Inferior parietal cortex (tissue), 1 donor: ENCODE measurements around the gene EFCAB8.
"Not testable (repeated sequence)": the region's sequence is repeated elsewhere in the genome, so short reads cannot be mapped to it uniquely, and the experiment has no call there.

Experiments used
- DNase-seq: peaks from one replicate; pipeline ENCODE4 v3.0.0-alpha.2; 2016; ENCODE audit errors: extremely low spot score

The EFCAB8 gene

DNA sequence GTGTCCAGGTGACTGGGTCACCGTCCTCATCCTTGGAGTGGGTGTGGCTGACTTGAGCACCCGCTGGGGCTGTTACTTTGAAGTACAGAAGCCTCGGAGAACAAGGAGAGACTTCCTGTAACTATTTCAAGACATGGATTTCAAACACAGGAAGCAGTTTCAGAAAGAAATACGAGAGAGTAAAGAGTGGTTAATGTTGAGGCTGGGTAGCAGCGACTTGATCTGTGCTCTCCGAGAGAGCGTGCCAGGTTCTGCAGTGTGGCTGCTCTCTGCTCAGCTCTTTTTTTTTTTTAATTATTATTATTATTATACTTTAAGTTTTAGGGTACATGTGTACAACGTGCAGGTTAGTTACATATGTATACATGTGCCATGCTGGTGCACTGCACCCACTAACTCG, 17.5 kb upstream of the EFCAB8 start:
- no peak for DNase-seq

- DNase-seq, result no peak
Observed at GRCh38 chr20:32841632-32842031, 17.1 kb upstream of the EFCAB8 start.

DNA sequence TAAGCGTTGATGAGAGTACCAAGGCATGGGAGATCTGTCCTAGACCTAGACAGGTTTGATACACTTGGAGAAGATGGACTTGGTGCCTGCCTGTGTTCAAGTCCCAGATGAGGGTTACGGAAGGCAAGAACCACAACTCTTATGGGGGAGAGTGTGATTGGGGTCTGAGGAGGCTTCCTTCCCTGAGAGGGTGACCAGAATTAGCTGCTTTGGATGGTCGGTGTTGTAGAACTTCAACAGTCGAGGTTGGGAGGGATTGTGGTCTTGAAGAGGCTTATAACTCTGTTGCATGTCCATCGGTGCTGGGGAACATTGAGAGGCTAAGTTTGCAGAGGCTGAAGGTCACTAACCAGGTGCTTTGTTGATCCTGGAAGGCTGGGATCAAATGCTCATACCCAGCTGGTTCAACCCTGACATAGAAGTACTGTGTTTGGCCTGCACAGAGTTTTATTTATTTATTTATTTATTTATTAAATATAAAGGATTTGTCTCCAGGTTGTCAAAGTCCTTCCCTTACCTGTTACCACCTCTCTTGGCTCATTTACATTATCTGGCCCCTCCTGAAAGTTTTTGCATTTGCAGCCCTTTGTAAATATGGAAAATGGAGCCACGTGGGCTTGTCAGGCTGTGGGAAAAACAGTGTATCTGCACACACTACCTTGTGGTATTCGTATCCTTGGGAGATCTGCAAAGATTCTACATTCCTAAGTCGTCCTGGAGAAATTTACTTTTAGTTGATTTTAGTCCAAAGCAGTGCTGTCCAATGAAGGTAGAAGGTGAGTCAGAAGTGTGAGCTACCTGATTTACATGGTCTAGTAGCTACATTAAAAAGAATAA, 15.8 kb upstream of the EFCAB8 start:
- DNase-seq, result no peak

- DNase-seq, result no peak
Observed at GRCh38 chr20:32845786-32846185, 12.9 kb upstream of the EFCAB8 start.

- no peak for DNase-seq
Observed at GRCh38 chr20:32846852-32847251, 11.9 kb upstream of the EFCAB8 start.

DNA sequence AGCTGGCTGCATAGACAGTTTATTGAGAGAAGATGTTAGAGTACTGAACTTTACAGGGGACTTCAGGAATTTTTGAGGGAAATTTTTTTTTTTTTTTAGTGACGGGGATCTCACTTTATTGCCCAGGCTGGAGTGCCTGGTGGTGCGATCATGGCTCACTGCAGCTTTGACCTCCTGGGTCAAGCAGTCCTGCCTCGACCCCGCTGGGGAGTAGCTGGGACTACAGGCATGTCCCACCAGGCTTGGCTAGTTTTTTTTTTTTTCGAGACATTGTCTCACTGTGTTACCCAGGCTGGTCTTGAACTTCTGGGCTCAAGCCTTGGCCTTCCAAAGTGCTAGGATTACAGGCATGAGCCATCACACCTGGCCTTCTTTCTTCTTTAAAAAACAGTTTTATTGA, 10.8 kb upstream of the EFCAB8 start:
- no peak for DNase-seq

GRCh38 chr20:32848846-32849245, 9.9 kb upstream of the EFCAB8 start:
- no peak for DNase-seq

DNA sequence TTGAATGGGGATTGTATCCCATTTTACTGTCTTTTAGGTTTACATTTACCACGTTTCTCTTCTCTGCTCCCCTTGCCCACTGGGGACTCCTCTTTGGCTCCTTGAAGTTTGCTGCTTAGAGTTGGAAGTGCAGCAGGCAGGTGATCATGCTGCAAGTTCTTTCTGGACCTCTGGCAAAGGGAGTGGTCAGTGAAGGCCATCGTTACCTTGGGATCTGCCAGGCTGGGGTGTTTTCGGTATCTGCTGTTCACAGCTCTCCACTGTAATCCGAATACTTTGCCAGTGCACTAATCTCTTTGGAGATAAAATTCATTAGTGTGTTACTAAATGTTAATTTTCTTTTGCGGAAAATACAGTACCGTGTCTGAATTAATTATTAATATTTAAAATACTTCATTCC, 9.1 kb upstream of the EFCAB8 start:
- DNase-seq, result no peak

DNA sequence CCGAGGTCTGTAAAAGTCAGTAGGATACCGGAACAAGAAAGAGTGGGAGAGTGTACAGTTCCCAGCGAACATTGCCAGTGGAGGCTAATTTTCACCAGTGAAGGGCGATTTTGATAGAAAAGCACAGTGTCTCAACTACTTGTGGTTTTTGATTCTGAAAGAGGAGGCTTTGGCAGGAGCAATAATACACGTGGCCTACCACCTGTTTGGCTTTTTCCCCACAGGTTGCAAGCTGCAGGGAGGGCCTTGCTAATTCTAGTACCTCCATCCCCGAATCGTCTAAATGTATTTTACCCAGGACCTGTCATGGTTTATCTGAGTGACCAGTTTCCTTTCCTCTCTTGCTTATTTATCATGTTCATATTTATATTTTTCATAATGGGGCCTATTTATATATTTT, 3.3 kb upstream of the EFCAB8 start:
- DNase-seq, result no peak

DNA sequence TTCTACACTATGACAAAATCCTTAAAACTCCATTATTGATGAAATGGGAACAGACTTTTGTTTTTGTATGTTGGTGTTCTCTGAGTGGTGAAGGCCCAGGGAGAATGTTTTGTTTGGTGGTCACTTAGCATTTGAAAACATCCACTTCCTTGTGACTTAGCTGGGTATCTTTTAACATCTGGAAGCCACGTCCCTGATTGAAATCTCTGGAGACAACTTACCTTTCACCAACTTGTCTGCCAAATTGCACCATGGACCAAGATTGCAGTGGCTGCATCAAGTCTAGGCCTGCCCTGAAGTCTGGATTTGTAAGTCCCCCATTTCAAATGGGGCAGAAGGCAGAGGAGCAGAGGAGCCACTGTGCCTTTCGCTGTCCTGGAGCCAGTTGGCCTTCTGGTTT, 534 bp upstream of the EFCAB8 start:
- no peak for DNase-seq

GRCh38 chr20:32861446-32861845, 2.7 kb downstream of the EFCAB8 start:
- DNase-seq, result no peak

DNA sequence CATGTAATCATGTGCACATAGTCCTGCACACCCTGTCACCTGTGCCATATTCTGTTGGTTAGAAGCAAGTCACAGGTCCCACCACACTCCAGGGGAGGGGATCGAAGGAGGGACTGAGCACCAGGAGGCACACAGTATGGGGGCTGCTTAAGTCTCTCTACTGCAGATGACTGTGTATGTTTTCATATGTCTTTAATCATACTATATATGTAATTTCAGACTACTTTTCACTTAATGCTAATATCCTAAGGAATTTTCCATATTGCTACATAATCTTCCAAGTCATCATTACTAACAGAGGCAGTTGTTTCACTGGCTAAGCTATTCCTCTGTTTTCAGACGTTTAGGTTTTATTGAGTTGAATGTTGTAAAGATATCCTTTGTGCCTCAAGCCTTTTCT, 10.8 kb downstream of the EFCAB8 start:
- no peak for DNase-seq

DNA sequence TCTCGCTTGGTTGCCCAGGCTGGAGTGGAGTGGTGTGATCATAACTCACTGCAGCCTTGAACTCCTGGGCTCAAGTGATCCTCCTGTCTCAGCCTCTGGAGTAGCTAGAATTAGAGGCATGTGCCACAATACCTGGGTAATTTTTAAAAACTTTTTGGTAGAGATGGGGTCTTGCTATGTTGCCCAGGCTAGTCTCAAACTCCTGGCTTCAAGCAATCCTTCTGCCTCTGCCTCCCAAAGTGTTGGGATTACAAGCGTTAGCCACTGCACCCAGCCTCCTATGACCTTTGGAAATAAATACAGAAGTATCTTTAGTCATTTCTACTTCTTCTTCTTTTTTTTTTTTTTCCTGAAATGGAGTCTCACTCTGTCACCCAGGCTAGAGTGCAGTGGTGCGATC, 11.8 kb downstream of the EFCAB8 start:
- DNase-seq, result not testable (repeated sequence)

DNA sequence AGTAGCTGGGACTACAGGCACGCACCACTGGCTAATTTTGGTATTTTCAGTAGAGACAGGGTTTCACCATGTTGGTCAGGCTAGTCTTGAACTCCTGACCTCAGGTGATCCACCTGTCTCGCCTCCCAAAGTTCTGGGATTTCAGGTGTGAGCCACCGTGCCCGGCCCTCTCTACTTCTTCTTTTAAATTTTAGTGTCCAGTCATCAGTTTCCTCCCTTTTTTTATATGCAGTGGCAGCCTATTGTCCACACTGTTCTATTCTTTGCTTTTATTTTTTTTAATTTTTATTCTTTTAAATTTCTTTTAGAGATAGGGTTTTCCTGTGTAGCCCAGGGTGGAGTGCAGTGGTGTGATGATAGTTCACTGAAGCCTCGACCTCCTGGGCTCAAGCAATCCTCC, 12.3 kb downstream of the EFCAB8 start:
- no peak for DNase-seq

DNA sequence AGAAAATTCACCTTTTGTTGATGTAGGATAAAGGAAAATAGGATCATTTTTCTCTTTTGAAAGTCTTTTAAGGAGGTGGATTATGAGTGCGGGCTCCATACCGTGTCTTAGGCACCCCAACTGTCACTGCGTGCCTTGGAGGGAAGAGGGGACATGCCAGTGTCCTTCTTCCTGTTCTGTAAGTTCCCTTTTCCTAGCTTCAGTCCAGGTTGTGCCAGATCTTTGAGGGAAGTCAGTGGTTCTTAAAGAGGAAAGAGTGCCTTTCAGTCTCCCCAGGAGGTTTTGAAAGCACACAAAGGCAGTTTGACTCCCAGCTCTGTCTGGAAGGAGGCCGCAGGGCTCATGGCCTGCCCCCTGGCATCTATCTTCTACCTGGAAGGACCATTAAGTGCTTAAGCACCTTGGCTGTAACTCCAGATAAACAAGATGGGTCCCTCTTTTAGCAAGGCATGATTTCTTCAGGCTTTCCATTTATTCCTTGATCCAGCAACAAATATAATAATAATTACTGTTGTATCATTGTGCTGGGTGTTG, 13.0 kb downstream of the EFCAB8 start:
- no peak for DNase-seq

GRCh38 chr20:32872266-32872665, 13.5 kb downstream of the EFCAB8 start:
- no peak for DNase-seq

DNA sequence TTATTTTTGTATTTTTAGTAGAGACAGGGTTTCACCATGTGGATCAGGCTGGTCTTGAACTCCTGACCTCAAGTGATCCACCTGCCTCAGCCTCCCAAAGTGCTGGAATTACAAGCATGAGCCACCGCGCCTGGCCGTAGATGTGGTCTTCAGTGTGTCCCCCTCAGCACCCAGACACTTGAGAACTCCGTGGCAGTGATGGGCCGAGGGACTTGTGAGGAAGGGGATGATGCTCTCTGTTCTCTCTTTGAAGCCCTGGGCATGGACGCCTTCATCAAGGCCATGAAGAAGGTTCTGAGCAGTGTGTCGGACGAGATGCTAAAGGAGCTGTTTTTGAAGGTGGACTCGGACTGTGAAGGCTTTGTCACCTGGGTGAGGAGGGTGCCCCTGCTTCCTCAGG, 16.9 kb downstream of the EFCAB8 start:
- no peak for DNase-seq

GRCh38 chr20:32877507-32877906, 18.8 kb downstream of the EFCAB8 start:
- no peak for DNase-seq

DNA sequence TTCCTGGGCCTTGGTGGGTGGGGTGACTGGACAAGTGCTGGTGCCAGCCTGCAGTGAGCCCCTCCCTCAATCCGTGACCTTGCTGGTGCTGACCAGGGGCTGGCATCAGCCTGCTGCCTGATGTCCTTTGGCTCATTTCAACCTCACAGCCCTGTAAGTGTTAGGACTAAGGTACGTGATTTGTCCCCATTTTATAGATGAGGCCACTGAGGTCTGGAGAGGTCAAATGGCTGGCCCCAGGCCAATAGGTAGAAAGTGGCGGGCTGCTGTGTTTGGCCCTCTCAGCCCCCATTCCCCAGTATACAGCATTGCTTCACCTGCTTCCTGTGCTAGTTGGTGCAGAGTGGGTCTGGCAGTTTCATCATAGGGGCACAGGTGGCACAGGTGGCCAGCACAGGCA, 20.1 kb downstream of the EFCAB8 start:
- no peak for DNase-seq

DNA sequence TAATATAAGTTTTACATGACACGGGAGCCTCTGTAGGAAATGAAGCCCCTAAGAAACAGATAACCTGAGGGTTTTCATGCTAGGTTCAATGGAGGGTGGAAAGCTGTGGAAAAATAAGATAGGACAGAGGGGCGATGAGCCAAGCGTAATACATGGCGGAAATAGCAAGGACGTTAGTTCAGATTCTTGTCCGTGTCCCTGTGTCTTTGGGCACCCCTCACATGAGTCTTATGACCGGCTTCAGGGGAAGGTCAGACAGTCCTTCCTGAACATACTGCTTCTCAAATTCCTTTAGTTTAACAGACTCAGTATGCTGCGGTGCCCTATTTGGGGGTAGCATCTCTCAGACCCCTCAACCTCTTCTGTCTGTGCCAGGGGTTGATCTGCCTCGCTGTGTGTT, 20.8 kb downstream of the EFCAB8 start:
- no peak for DNase-seq

GRCh38 chr20:32880635-32881034, 21.9 kb downstream of the EFCAB8 start:
- DNase-seq, result no peak

DNA sequence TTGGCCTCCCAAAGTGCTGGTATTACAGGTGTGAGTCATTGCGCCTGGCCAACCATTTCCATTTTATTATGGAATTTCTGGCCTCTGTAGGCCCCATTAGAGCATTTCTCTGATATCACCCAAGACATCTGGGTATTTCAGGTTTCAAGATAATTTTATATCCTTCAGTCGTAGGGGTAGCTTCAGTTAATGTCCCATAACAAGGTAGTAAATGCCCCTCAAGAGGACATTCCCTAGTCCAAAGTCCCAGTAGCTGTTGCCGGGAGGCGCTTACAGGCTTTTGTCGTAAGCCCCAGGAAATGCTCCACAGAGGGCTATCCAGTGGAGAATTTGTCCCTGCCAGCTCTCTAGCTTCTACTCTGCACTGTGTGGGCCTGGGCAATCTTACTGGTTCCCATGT, 24.4 kb downstream of the EFCAB8 start:
- DNase-seq, result no peak

DNA sequence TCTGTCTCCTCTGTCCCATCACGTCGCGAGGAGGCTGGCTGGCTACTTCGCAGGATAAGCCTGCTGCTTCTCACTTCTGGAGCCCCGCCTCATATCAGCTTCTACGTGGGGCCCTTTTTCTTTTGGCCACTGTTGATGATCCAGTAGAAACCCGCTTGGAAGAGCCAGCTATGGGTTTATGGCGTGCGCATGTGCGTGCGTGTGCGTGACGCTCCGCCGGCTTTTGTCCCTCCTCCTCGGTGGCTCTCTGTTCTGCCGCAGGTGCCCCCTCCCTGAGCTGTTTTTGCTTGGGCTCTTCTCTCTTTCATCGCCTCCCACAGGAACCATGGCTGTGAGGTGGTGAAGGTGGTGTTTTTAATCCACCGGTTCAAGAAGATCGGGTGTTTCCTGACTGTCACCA, 26.5 kb downstream of the EFCAB8 start:
- DNase-seq, result no peak

GRCh38 chr20:32885952-32886351, 27.2 kb downstream of the EFCAB8 start:
- DNase-seq, result no peak
